GM12873 (cell line): ENCODE data around the gene ZNF511.

Experiments
- CTCF ChIP-seq: IDR thresholded peaks from 2 replicates; pipeline ENCODE4 v1.5.1; 2012; ENCODE audit warnings: low read depth, mild to moderate bottlenecking, moderate library complexity, low read length, control low read depth; ENCODE audit not compliant: insufficient read depth; ENCODE audit errors: missing control alignments

Gene ZNF511

GRCh38 chr10:133276435-133277201, 32.1 kb upstream of the ZNF511 start, which contains the start of gene ADAM8:
TSS of gene ADAM8 (minus strand) at chr10:133276868. CDS start at chr10:133276817, 51 bp downstream.
- no peak for TF ChIP-seq CTCF

- no peak for TF ChIP-seq CTCF
Observed at GRCh38 chr10:133277277-133277992, 31.3 kb upstream of the ZNF511 start.

- no peak for TF ChIP-seq CTCF
Observed at GRCh38 chr10:133277993-133278576, 30.6 kb upstream of the ZNF511 start.

- TF ChIP-seq CTCF, result no peak
Observed at GRCh38 chr10:133278577-133279265, 30.0 kb upstream of the ZNF511 start.

- TF ChIP-seq CTCF, result no peak
Observed at GRCh38 chr10:133279326-133280226, 29.1 kb upstream of the ZNF511 start.

GRCh38 chr10:133280391-133281059, 28.2 kb upstream of the ZNF511 start:
- no peak for TF ChIP-seq CTCF
